Esophagus muscularis mucosa (tissue), 4 donors: Measurements from ENCODE around the gene SETBP1. TPM values are rescaled to one million over a fixed set of nuclear protein-coding genes. Genes with fewer than 3 reads are reported as not detected.

Source experiments
- DNase-seq: peaks from one replicate; pipeline ENCODE4 v3.0.0-alpha.2; 2017; ENCODE audit errors: extremely low spot score
- H3K27ac ChIP-seq, 4 donors: fragments of 200-600 bp; sonication (generic); replicated peaks in 1 of 4; 1 replicate in 3 of 4; 2 replicates in 1 of 4; pipeline ENCODE4 v1.5.1; 2016 to 2019; ENCODE audit warnings: mild to moderate bottlenecking in 1 of 4
- H3K27me3 ChIP-seq, 4 donors: fragments of 200-600 bp; sonication (generic); one replicate each; pipeline versions ENCODE4 v1.5.1 to v1.6.0; 2016 to 2019
- H3K36me3 ChIP-seq, 4 donors: fragments of 200-600 bp; sonication (generic); one replicate each; pipeline ENCODE4 v1.5.1; 2016 to 2019
- H3K4me1 ChIP-seq, 4 donors: fragments of 200-600 bp; sonication (generic); one replicate each; pipeline ENCODE4 v1.5.1; 2016 to 2019
- H3K4me3 ChIP-seq, 4 donors: fragments of 200-600 bp; sonication (generic); 1 replicate in 2 of 4; 2 replicates in 2 of 4; pipeline ENCODE4 v1.5.1; 2016 to 2019; ENCODE audit warnings: mild to moderate bottlenecking in 4 of 4, moderate library complexity in 1 of 4
- H3K9me3 ChIP-seq, 4 donors: fragments of 200-600 bp; sonication (generic); 1 replicate in 3 of 4; 2 replicates in 1 of 4; pipeline ENCODE4 v1.5.1; 2016 to 2019
- CTCF ChIP-seq, 3 experiments: fragments of 200-600 bp in 2 of 3; fragments of 450-650 bp in 1 of 3; sonication (generic) in 2 of 3; IDR thresholded peaks; one replicate each; pipeline ENCODE4 v1.5.1; 2017 to 2019; ENCODE audit warnings: antibody characterized with exemption in 3 of 3, mild to moderate bottlenecking in 2 of 3, moderate library complexity in 1 of 3
- EP300 ChIP-seq: sonication (generic); formaldehyde crosslinking; IDR thresholded peaks from one replicate; pipeline ENCODE4 v1.6.1; 2017; ENCODE audit warnings: antibody characterized with exemption
- POLR2A ChIP-seq: fragments of 450-650 bp; IDR thresholded peaks from one replicate; pipeline ENCODE4 v1.6.1; 2017; ENCODE audit warnings: antibody characterized with exemption, moderate library complexity, mild to moderate bottlenecking, low read depth
- POLR2AphosphoS5 ChIP-seq, 2 donors: sonication (generic); formaldehyde crosslinking; IDR thresholded peaks; one replicate each; pipeline ENCODE4 v1.6.1; 2017; ENCODE audit warnings: antibody characterized with exemption in 2 of 2
- WGBS: methylation state at CpG from one replicate; pipeline ENCODE4 v1.1.5; 2018; 5-methylcytosine and 5-hydroxymethylcytosine counted together
- intact Hi-C: fragments of 100-400 bp; cut with DNase I; formaldehyde crosslinking; loops from one replicate; pipeline ENCODE4 v1.15.1; 2023
- total RNA-seq, 4 donors: library from RNA; depleted of rRNA; stranded (reverse); fragments of >200 nt; gene quantifications; one replicate each; pipeline versions ENCODE4 v1.1.0 to v1.2.1, GENCODE V29; 2016

The SETBP1 gene
- total RNA-seq, 4 donors from 2014 or later, result 40.9 to 86.5 (median 65.1) TPM

- Histone ChIP-seq H3K4me3 (no peak overlapping the region), H3K4me1 (peaks cover 21 to 36% (median 30%) of the 10 kb centered on the region in 4 donors), H3K27ac (no peak overlapping the region), H3K36me3 (peaks cover 0 to under 1% (median 0%) of the 10 kb centered on the region in 4 donors), H3K27me3 (no peaks in the 10 kb centered on the region), H3K9me3 (no peaks in the 10 kb centered on the region)
- intact Hi-C loops, result no loop called here
- no peak for TF ChIP-seq POLR2A
- TF ChIP-seq CTCF (IDR thresholded peaks at IDR 0.05), result no peak
- TF ChIP-seq POLR2AphosphoS5 (IDR thresholded peaks at IDR 0.05), result no peak
- no peak for TF ChIP-seq EP300
- 93% methylated on average over 2 of the region's 2 CpGs for WGBS
- no peak for DNase-seq
Observed at GRCh38 chr18:44960580-44960979, 279.9 kb downstream of the SETBP1 start.

GRCh38 chr18:44961288-44961995, 280.8 kb downstream of the SETBP1 start:
- TF ChIP-seq EP300 (no peak), POLR2A (no peak), CTCF (IDR thresholded peaks at IDR 0.05) (no peak), POLR2AphosphoS5 (IDR thresholded peaks at IDR 0.05) (no peak)
- Histone ChIP-seq H3K4me3 (no peak overlapping the region), H3K4me1 (peaks cover 18 to 30% (median 27%) of the 10 kb centered on the region in 4 donors), H3K9me3 (no peaks in the 10 kb centered on the region), H3K36me3 (no peaks in the 10 kb centered on the region), H3K27ac (no peak overlapping the region), H3K27me3 (no peaks in the 10 kb centered on the region)
- 96% methylated on average over 3 of the region's 3 CpGs for WGBS
- DNase-seq, result no peak
- intact Hi-C loops, result no loop called here

GRCh38 chr18:44967599-44967998, 286.9 kb downstream of the SETBP1 start:
- H3K27ac ChIP-seq, result no peak overlapping the region
- peaks cover 0 to 5% (median 0%) of the 10 kb centered on the region in 4 donors for H3K4me1 ChIP-seq
- TF ChIP-seq POLR2A (no peak), POLR2AphosphoS5 (IDR thresholded peaks at IDR 0.05) (no peak), CTCF (IDR thresholded peaks at IDR 0.05) (no peak), EP300 (no peak)
- no peaks in the 10 kb centered on the region for H3K36me3 ChIP-seq
- no peaks in the 10 kb centered on the region for H3K9me3 ChIP-seq
- no peak for DNase-seq
- intact Hi-C loops, result no loop called here
- 92% methylated on average over 1 of the region's 1 CpG for WGBS
- H3K4me3 ChIP-seq, result no peak overlapping the region
- no peaks in the 10 kb centered on the region for H3K27me3 ChIP-seq

- intact Hi-C loops, result no loop called here
- Histone ChIP-seq H3K27me3 (no peaks in the 10 kb centered on the region), H3K27ac (no peak overlapping the region), H3K4me3 (no peak overlapping the region), H3K9me3 (no peaks in the 10 kb centered on the region), H3K4me1 (peaks cover 0 to 5% (median 0%) of the 10 kb centered on the region in 4 donors), H3K36me3 (no peaks in the 10 kb centered on the region)
- WGBS, result 91% methylated on average over 2 of the region's 2 CpGs
- no peak for DNase-seq
- no peak for TF ChIP-seq POLR2AphosphoS5 (IDR thresholded peaks at IDR 0.05)
- no peak for TF ChIP-seq CTCF (IDR thresholded peaks at IDR 0.05)
- no peak for TF ChIP-seq EP300
- no peak for TF ChIP-seq POLR2A
Observed at GRCh38 chr18:44968336-44968735, 287.6 kb downstream of the SETBP1 start.
